Measurements from ENCODE around the gene B4GALT7. TPM values are rescaled to one million over a fixed set of nuclear protein-coding genes. Genes with fewer than 3 reads are reported as not detected.
"Not testable (repeated sequence)": the region's sequence is repeated elsewhere in the genome, so short reads cannot be mapped to it uniquely, and the experiment has no call there.

Gene B4GALT7
- total RNA-seq, 2 donors from 2014 or later: 27.4 to 33.7 TPM

- Mint-ChIP-seq H3K27me3 (ENCODE audit: insufficient read depth) (no peaks in the 10 kb centered on the region), H3K36me3 (ENCODE audit: low read depth) (peaks cover 4% of the 10 kb centered on the region), H3K4me3 (no peak overlapping the region), H3K27ac (no peak overlapping the region), H3K9me3 (no peaks in the 10 kb centered on the region), H3K4me1 (peaks cover 2% of the 10 kb centered on the region)
- no peak for TF ChIP-seq CTCF (conservative IDR thresholded peaks at IDR 0.05)
- Histone ChIP-seq H3K27me3 (ENCODE audit: control insufficient read depth, insufficient read depth, low read length, poor library complexity, severe bottlenecking) (no peaks in the 10 kb centered on the region), H3K9ac (ENCODE audit: extremely low read depth, low read length, poor library complexity, severe bottlenecking) (no peak overlapping the region), H3K27ac (ENCODE audit: low read depth, low read length) (no peak overlapping the region), H3K4me1 (ENCODE audit: control insufficient read depth, insufficient read depth, low read length) (no peaks in the 10 kb centered on the region), H3K9me3 (ENCODE audit: control insufficient read depth, low read length) (no peaks in the 10 kb centered on the region), H3K4me3 (ENCODE audit: low read length) (no peak overlapping the region), H3K36me3 (ENCODE audit: control insufficient read depth, insufficient read depth, low read length) (peaks cover 6% of the 10 kb centered on the region)
- no peak for DNase-seq
- WGBS, 2 experiments (ENCODE audit: insufficient coverage in 1 of 2, insufficient read length in 1 of 2): 92 to 93% methylated on average over 6 to 15 of the region's 15 CpGs
Measured at GRCh38 chr5:177611446-177612214, 11.7 kb downstream of the B4GALT7 start.

- no peak overlapping the region for H3K27ac ChIP-seq (ENCODE audit: low read depth, low read length)
- Mint-ChIP-seq H3K4me3 (no peak overlapping the region), H3K27ac (no peak overlapping the region), H3K27me3 (ENCODE audit: insufficient read depth) (no peaks in the 10 kb centered on the region), H3K36me3 (ENCODE audit: low read depth) (peaks cover 6% of the 10 kb centered on the region), H3K4me1 (peaks cover 1% of the 10 kb centered on the region), H3K9me3 (no peaks in the 10 kb centered on the region)
- WGBS, 2 experiments (ENCODE audit: insufficient coverage in 1 of 2, insufficient read length in 1 of 2): 90 to 94% methylated on average over 3 to 6 of the region's 6 CpGs
- no peak overlapping the region for H3K9ac ChIP-seq (ENCODE audit: extremely low read depth, low read length, poor library complexity, severe bottlenecking)
- TF ChIP-seq CTCF (conservative IDR thresholded peaks at IDR 0.05): no peak
- H3K9me3 ChIP-seq (ENCODE audit: control insufficient read depth, low read length): no peaks in the 10 kb centered on the region
- H3K36me3 ChIP-seq (ENCODE audit: control insufficient read depth, insufficient read depth, low read length): peaks cover 6% of the 10 kb centered on the region
- H3K4me1 ChIP-seq (ENCODE audit: control insufficient read depth, insufficient read depth, low read length): no peaks in the 10 kb centered on the region
- DNase-seq: no peak
- H3K27me3 ChIP-seq (ENCODE audit: control insufficient read depth, insufficient read depth, low read length, poor library complexity, severe bottlenecking): no peaks in the 10 kb centered on the region
- H3K4me3 ChIP-seq (ENCODE audit: low read length): no peak overlapping the region
Measured at GRCh38 chr5:177612215-177612673, 12.3 kb downstream of the B4GALT7 start.

- Histone ChIP-seq H3K9ac (ENCODE audit: extremely low read depth, low read length, poor library complexity, severe bottlenecking) (no peak overlapping the region), H3K9me3 (ENCODE audit: control insufficient read depth, low read length) (no peaks in the 10 kb centered on the region), H3K27ac (ENCODE audit: low read depth, low read length) (no peak overlapping the region), H3K27me3 (ENCODE audit: control insufficient read depth, insufficient read depth, low read length, poor library complexity, severe bottlenecking) (no peaks in the 10 kb centered on the region), H3K4me3 (ENCODE audit: low read length) (no peak overlapping the region), H3K36me3 (ENCODE audit: control insufficient read depth, insufficient read depth, low read length) (peaks cover 27% of the 10 kb centered on the region), H3K4me1 (ENCODE audit: control insufficient read depth, insufficient read depth, low read length) (no peaks in the 10 kb centered on the region)
- Mint-ChIP-seq H3K36me3 (ENCODE audit: low read depth) (peaks cover 55% of the 10 kb centered on the region), H3K9me3 (no peaks in the 10 kb centered on the region), H3K4me1 (no peaks in the 10 kb centered on the region), H3K4me3 (no peak overlapping the region), H3K27ac (no peak overlapping the region), H3K27me3 (ENCODE audit: insufficient read depth) (no peaks in the 10 kb centered on the region)
- DNase-seq: no peak
- TF ChIP-seq CTCF (conservative IDR thresholded peaks at IDR 0.05): no peak
- 100% methylated on average over 1 to 2 of the region's 2 CpGs for WGBS, 2 experiments (ENCODE audit: insufficient coverage in 1 of 2, insufficient read length in 1 of 2)
Measured at GRCh38 chr5:177620560-177620959, 20.6 kb downstream of the B4GALT7 start.

- not testable (repeated sequence) for H3K4me3 Mint-ChIP-seq; H3K4me1 Mint-ChIP-seq; H3K4me1 ChIP-seq (ENCODE audit: control insufficient read depth, insufficient read depth, low read length); H3K27ac ChIP-seq (ENCODE audit: low read depth, low read length); H3K9ac ChIP-seq (ENCODE audit: extremely low read depth, low read length, poor library complexity, severe bottlenecking); H3K27ac Mint-ChIP-seq; DNase-seq; H3K9me3 ChIP-seq (ENCODE audit: control insufficient read depth, low read length); H3K27me3 Mint-ChIP-seq (ENCODE audit: insufficient read depth); H3K9me3 Mint-ChIP-seq; H3K27me3 ChIP-seq (ENCODE audit: control insufficient read depth, insufficient read depth, low read length, poor library complexity, severe bottlenecking); H3K4me3 ChIP-seq (ENCODE audit: low read length); H3K36me3 ChIP-seq (ENCODE audit: control insufficient read depth, insufficient read depth, low read length)
- peaks cover 31% of the 10 kb centered on the region for H3K36me3 Mint-ChIP-seq (ENCODE audit: low read depth)
- WGBS, 2 experiments (ENCODE audit: insufficient coverage in 1 of 2, insufficient read length in 1 of 2): 96 to 100% methylated on average over 4 to 10 of the region's 10 CpGs
Measured at GRCh38 chr5:177624172-177624571, 24.2 kb downstream of the B4GALT7 start.

- not testable (repeated sequence) for H3K4me3 ChIP-seq (ENCODE audit: low read length); H3K27me3 Mint-ChIP-seq (ENCODE audit: insufficient read depth); H3K4me3 Mint-ChIP-seq; H3K27ac ChIP-seq (ENCODE audit: low read depth, low read length); H3K4me1 ChIP-seq (ENCODE audit: control insufficient read depth, insufficient read depth, low read length); H3K9ac ChIP-seq (ENCODE audit: extremely low read depth, low read length, poor library complexity, severe bottlenecking); H3K9me3 ChIP-seq (ENCODE audit: control insufficient read depth, low read length); H3K27me3 ChIP-seq (ENCODE audit: control insufficient read depth, insufficient read depth, low read length, poor library complexity, severe bottlenecking); H3K9me3 Mint-ChIP-seq; DNase-seq; H3K27ac Mint-ChIP-seq; H3K4me1 Mint-ChIP-seq; H3K36me3 ChIP-seq (ENCODE audit: control insufficient read depth, insufficient read depth, low read length); H3K36me3 Mint-ChIP-seq (ENCODE audit: low read depth)
Measured at GRCh38 chr5:177630186-177630585, 30.3 kb downstream of the B4GALT7 start.
